Spleen (tissue), 11 donors: Measurements from ENCODE around the gene LCLAT1. TPM values are rescaled to one million over a fixed set of nuclear protein-coding genes. Genes with fewer than 3 reads are reported as not detected.

Source experiments
- DNase-seq: peaks from one replicate; pipeline ENCODE4 v3.0.0-alpha.2; 2020
- H3K27ac ChIP-seq, 8 donors: fragments of 200-600 bp; sonication (generic) in 7 of 8; 1 replicate in 4 of 8; 2 replicates in 4 of 8; pipeline versions ENCODE4 v1.5.0 to v1.8.0; 2016 to 2021; ENCODE audit warnings: inconsistent platforms in 4 of 8, mild to moderate bottlenecking in 4 of 8, moderate library complexity in 1 of 8
- H3K27me3 ChIP-seq, 7 donors: fragments of 200-600 bp; sonication (generic) in 6 of 7; replicated peaks in 1 of 7; 1 replicate in 4 of 7; 2 replicates in 3 of 7; pipeline versions ENCODE4 v1.5.0 to v1.8.0; 2016 to 2021; ENCODE audit warnings: inconsistent platforms in 3 of 7, mild to moderate bottlenecking in 1 of 7
- H3K36me3 ChIP-seq, 6 donors: fragments of 200-600 bp; sonication (generic) in 5 of 6; 1 replicate in 4 of 6; 2 replicates in 2 of 6; pipeline versions ENCODE4 v1.5.0 to v1.8.0; 2016 to 2021; ENCODE audit warnings: inconsistent platforms in 2 of 6
- H3K4me1 ChIP-seq, 6 donors: fragments of 200-600 bp; sonication (generic) in 5 of 6; 1 replicate in 3 of 6; 2 replicates in 3 of 6; pipeline versions ENCODE4 v1.5.0 to v1.8.0; 2016 to 2021; ENCODE audit warnings: inconsistent platforms in 3 of 6
- H3K4me3 ChIP-seq, 8 donors: fragments of 200-600 bp; sonication (generic) in 7 of 8; 1 replicate in 4 of 8; 2 replicates in 4 of 8; pipeline versions ENCODE4 v1.5.0 to v1.8.0; 2016 to 2021; ENCODE audit warnings: inconsistent platforms in 4 of 8, mild to moderate bottlenecking in 4 of 8, moderate library complexity in 2 of 8
- H3K9me3 ChIP-seq, 8 donors: fragments of 200-600 bp; sonication (generic) in 7 of 8; 1 replicate in 4 of 8; 2 replicates in 4 of 8; pipeline versions ENCODE4 v1.5.0 to v1.8.0; 2016 to 2021; ENCODE audit warnings: inconsistent platforms in 4 of 8
- POLR2A ChIP-seq, 3 donors: fragments of 450-650 bp; IDR thresholded peaks; one replicate each; pipeline ENCODE4 v1.5.1; 2017; ENCODE audit warnings: antibody characterized with exemption in 3 of 3, mild to moderate bottlenecking in 1 of 3
- POLR2AphosphoS5 ChIP-seq, 3 donors: sonication (generic); formaldehyde crosslinking; IDR thresholded peaks; one replicate each; pipeline ENCODE4 v1.5.1; 2017; ENCODE audit warnings: antibody characterized with exemption in 3 of 3
- WGBS, 5 donors: extraction: QIAGEN DNeasy Blood & Tissue Kit in 3 of 5; methylation state at CpG; one replicate each; pipeline versions ENCODE4 v1.1.5 to v1.1.7; 2013 to 2018; 5-methylcytosine and 5-hydroxymethylcytosine counted together
- intact Hi-C: fragments of 100-400 bp; cut with DNase I; formaldehyde crosslinking; loops from one replicate; pipeline ENCODE4 v1.15.0; 2023; ENCODE audit warnings: low total_unique reads
- polyA plus RNA-seq, 3 donors: library from polyadenylated mRNA; stranded (reverse); fragments of 200-250 nt; gene quantifications; one replicate each; pipeline ENCODE4 v1.2.1, GENCODE V29; 2013
- total RNA-seq, 7 donors: library from RNA; depleted of rRNA in 3 of 7; stranded (reverse); fragments of >200 nt in 3 of 7; fragmentation: NEBNext Ultra II Directional in 4 of 7; extraction: Animal tissue kit (Norgen Biotek cat#: 25700) in 4 of 7; gene quantifications; one replicate each; pipeline versions ENCODE4 v1.1.0 to v1.2.1, GENCODE V29; 2016 to 2021
- TF ChIP-seq, protein P1 (sequence below), 11 experiments: fragments of 200-600 bp in 7 of 11; fragments of 450-650 bp in 4 of 11; sonication (generic) in 4 of 11; IDR thresholded peaks in 8 of 11; conservative IDR thresholded peaks in 3 of 11; 1 replicate in 7 of 11; 2 replicates in 4 of 11; pipeline versions ENCODE4 v1.4.0 to v1.8.0; 2016 to 2021; ENCODE audit warnings: antibody characterized with exemption in 11 of 11, inconsistent platforms in 4 of 11, mild to moderate bottlenecking in 1 of 11
- donor health status: healthy with polysubstance abuse.
- donor health status: DM: no; HTN: no; CAD: no; lungs with moderate emphysema.
- donor health status: DM: no; HTN: no; CAD: no.
- donor health status: Bipolar disorder and iron deficiency.
- donor health status: healthy.
- donor health status: DM: no; HTN: no; CAD: no.
- donor health status: DM: yes; HTN: yes; CAD: no.

Gene LCLAT1
- total and polyA plus RNA-seq, 10 donors: 1.9 to 23.3 (median 13.8) TPM

DNA sequence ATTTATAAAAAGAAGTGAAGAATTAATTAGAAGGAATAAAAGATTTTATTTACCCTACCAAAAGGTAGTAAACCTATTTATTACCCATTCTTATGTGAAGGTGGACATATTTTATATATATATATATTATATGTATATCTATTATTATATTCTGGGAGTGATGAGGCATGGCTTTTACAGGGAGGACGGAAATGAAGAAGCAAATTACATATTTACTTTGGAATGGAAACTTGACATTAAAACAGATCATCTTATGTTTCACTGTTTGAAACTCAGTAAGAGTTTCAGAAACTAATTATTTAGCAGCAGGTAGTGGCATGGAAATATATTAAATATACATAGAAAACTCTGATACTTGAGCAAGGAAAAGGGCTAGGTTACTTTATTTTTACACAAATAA is 143.4 kb downstream of the LCLAT1 start:
- Histone ChIP-seq H3K27ac (no peak overlapping the region), H3K4me3 (no peak overlapping the region), H3K4me1 (peaks cover 0 to 6% (median 0%) of the 10 kb centered on the region in 6 donors), H3K36me3 (peaks cover 0 to 11% (median 0%) of the 10 kb centered on the region in 6 donors), H3K27me3 (no peaks in the 10 kb centered on the region), H3K9me3 (peaks cover 0 to 3% (median 0%) of the 10 kb centered on the region in 8 donors)
- intact Hi-C loops: no loop called here
- TF ChIP-seq, protein P1, sequence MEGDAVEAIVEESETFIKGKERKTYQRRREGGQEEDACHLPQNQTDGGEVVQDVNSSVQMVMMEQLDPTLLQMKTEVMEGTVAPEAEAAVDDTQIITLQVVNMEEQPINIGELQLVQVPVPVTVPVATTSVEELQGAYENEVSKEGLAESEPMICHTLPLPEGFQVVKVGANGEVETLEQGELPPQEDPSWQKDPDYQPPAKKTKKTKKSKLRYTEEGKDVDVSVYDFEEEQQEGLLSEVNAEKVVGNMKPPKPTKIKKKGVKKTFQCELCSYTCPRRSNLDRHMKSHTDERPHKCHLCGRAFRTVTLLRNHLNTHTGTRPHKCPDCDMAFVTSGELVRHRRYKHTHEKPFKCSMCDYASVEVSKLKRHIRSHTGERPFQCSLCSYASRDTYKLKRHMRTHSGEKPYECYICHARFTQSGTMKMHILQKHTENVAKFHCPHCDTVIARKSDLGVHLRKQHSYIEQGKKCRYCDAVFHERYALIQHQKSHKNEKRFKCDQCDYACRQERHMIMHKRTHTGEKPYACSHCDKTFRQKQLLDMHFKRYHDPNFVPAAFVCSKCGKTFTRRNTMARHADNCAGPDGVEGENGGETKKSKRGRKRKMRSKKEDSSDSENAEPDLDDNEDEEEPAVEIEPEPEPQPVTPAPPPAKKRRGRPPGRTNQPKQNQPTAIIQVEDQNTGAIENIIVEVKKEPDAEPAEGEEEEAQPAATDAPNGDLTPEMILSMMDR (IDR thresholded peaks at IDR 0.05 in 8 of 11, conservative IDR thresholded peaks at IDR 0.05 in 3 of 11): no peak
- TF ChIP-seq POLR2A (IDR thresholded peaks at IDR 0.05): no peak
- TF ChIP-seq POLR2AphosphoS5 (IDR thresholded peaks at IDR 0.05): no peak
- DNase-seq: no peak
- 93 to 96% (median 95%) methylated on average over 1 of the region's 1 CpG for WGBS, 5 donors

DNA sequence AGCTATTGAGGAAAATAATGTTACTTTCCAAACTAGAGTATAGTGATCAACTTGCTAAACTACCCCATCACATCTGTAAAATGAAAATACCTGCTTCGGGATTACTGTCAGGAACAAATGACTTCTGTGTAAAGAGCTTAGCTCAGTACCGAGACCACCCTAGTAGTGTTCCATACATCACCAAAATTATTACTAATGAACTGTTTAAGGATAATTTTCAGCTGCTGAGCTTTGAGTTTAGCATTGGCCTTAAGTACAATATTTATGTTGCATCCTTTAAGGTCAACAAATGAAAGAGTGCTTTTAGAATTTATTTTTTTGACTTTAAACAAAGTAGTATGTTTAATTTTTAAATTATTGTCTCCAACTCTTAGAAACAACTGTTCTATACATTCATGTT is 144.1 kb downstream of the LCLAT1 start:
- 95 to 98% (median 96%) methylated on average over 2 of the region's 2 CpGs for WGBS, 5 donors
- Histone ChIP-seq H3K4me3 (no peak overlapping the region), H3K36me3 (peaks cover 0 to 8% (median 0%) of the 10 kb centered on the region in 6 donors), H3K4me1 (peaks cover 0 to 3% (median 0%) of the 10 kb centered on the region in 6 donors), H3K9me3 (peaks cover 0 to 3% (median 0%) of the 10 kb centered on the region in 8 donors), H3K27ac (no peak overlapping the region), H3K27me3 (no peaks in the 10 kb centered on the region)
- DNase-seq: no peak
- intact Hi-C loops: no loop called here
- no peak for TF ChIP-seq POLR2AphosphoS5 (IDR thresholded peaks at IDR 0.05)
- TF ChIP-seq, protein P1 (IDR thresholded peaks at IDR 0.05 in 8 of 11, conservative IDR thresholded peaks at IDR 0.05 in 3 of 11): no peak
- no peak for TF ChIP-seq POLR2A (IDR thresholded peaks at IDR 0.05)

DNA sequence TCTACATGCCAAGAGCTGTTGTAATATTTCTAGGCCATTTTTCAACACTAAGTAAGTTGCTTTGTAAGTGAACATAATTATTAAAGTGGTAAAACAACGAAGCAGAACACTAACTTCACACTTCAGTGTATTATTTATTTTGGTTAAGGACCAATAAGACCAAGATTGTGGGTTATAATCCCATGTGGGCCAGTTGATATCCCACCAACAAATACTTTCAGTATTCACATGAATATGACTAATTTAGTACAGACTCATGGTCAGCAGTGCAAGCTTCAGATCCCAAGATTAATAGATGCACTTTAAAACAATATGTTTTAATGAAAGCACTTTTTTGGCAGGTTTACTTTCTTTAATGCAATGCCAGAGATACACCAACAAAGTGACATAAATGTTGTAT is 154.3 kb downstream of the LCLAT1 start:
- no peaks in the 10 kb centered on the region for H3K27me3 ChIP-seq
- H3K4me3 ChIP-seq: no peak overlapping the region
- H3K4me1 ChIP-seq: no peaks in the 10 kb centered on the region
- no peak for DNase-seq
- no peak for TF ChIP-seq POLR2A (IDR thresholded peaks at IDR 0.05)
- TF ChIP-seq POLR2AphosphoS5 (IDR thresholded peaks at IDR 0.05): no peak
- TF ChIP-seq, protein P1 (IDR thresholded peaks at IDR 0.05 in 8 of 11, conservative IDR thresholded peaks at IDR 0.05 in 3 of 11): no peak
- peaks cover 0 to 10% (median 0%) of the 10 kb centered on the region in 6 donors for H3K36me3 ChIP-seq
- intact Hi-C loops: no loop called here
- peaks cover 0 to 27% (median 12%) of the 10 kb centered on the region in 8 donors for H3K9me3 ChIP-seq
- WGBS, 5 donors: 80 to 85% (median 82%) methylated on average over 1 of the region's 1 CpG
- H3K27ac ChIP-seq: no peak overlapping the region

DNA sequence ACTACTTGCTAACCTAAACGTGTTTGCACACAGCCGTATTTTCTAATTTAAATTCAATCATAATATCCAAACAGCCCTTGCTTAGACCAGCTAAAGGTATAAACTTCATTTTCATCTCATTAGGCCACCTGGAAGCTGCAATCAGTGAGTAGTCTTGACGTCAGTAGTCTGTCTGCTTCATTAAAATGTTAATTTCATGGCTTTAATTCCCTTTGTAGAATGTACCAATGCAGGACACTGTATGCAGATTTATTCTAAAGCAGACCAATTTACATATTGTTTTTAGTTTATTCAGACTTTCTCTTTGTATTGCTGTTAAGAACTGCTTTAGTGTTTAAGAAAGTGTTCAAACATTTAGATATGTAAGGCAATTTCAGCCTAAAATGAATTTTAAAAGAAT is 158.2 kb downstream of the LCLAT1 start:
- peaks cover 0 to 3% (median 0%) of the 10 kb centered on the region in 8 donors for H3K9me3 ChIP-seq
- TF ChIP-seq POLR2A (IDR thresholded peaks at IDR 0.05): no peak
- TF ChIP-seq, protein P1 (IDR thresholded peaks at IDR 0.05 in 8 of 11, conservative IDR thresholded peaks at IDR 0.05 in 3 of 11): no peak
- no peak for TF ChIP-seq POLR2AphosphoS5 (IDR thresholded peaks at IDR 0.05)
- DNase-seq: no peak

More for the DNA sequence above, 158.2 kb downstream of the LCLAT1 start:
- Histone ChIP-seq H3K27ac (no peak overlapping the region), H3K4me3 (no peak overlapping the region), H3K27me3 (no peaks in the 10 kb centered on the region), H3K4me1 (no peaks in the 10 kb centered on the region), H3K36me3 (peaks cover 0 to 9% (median 0%) of the 10 kb centered on the region in 6 donors)
- intact Hi-C loops: no loop called here
- WGBS, 5 donors: 93 to 96% (median 95%) methylated on average over 3 of the region's 3 CpGs
